Transverse colon (tissue), 3 donors: ENCODE results near the gene DNAJC18.

Experiments
- EP300 ChIP-seq: sonication (generic); formaldehyde crosslinking; IDR thresholded peaks from one replicate; pipeline ENCODE4 v1.6.1; 2017; ENCODE audit warnings: antibody characterized with exemption, low read depth
- POLR2A ChIP-seq: fragments of 450-650 bp; IDR thresholded peaks from one replicate; pipeline ENCODE4 v1.6.1; 2016; ENCODE audit warnings: antibody characterized with exemption, mild to moderate bottlenecking, moderate library complexity
- TF ChIP-seq, protein P1 (sequence below), 5 experiments: fragments of 200-600 bp in 3 of 5; fragments of 450-650 bp in 2 of 5; sonication (generic) in 3 of 5; IDR thresholded peaks; 1 replicate in 2 of 5; 2 replicates in 3 of 5; pipeline ENCODE4 v1.5.1; 2016 to 2017; ENCODE audit warnings: antibody characterized with exemption in 5 of 5, inconsistent platforms in 3 of 5, mild to moderate bottlenecking in 2 of 5, moderate library complexity in 1 of 5

DNA sequence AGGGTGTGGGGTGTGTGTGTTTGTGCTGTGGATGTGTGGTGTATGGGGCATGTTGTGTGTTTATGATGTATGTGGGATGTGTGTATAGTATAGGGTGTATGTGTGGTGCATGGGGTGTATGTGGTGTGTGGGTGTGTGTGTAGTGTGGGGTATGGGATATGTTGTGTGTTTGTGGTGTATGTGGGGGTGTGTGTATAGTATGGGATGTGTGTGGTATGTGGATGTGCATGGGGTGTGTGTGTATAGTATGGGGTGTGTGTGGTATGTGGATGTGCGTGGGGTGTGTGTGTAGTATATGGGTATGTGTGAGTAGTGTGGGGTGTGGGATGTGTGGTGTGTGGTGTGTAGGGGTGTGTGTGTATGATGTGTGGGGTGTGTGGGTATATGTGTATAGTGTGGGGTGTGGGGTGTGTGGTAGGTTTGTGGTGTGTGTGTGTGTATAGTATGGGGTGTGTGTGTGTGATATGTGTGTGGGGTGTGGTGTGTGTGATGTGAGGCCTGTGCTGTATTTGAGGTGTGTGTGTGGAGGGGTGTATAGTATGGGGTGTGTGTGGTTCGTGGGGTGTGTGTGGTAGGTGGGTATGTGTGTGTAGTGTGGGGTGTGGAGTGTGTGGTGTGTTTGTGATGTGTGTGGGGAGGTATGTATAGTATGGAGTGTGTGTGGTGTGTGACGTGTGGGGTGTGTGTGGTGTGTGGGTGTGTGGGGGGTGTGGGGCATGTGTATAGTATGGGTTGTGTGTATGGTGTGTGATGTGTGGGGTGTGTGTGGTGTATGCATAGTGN lies 12.7 kb upstream of the DNAJC18 start:
- TF ChIP-seq, protein P1, sequence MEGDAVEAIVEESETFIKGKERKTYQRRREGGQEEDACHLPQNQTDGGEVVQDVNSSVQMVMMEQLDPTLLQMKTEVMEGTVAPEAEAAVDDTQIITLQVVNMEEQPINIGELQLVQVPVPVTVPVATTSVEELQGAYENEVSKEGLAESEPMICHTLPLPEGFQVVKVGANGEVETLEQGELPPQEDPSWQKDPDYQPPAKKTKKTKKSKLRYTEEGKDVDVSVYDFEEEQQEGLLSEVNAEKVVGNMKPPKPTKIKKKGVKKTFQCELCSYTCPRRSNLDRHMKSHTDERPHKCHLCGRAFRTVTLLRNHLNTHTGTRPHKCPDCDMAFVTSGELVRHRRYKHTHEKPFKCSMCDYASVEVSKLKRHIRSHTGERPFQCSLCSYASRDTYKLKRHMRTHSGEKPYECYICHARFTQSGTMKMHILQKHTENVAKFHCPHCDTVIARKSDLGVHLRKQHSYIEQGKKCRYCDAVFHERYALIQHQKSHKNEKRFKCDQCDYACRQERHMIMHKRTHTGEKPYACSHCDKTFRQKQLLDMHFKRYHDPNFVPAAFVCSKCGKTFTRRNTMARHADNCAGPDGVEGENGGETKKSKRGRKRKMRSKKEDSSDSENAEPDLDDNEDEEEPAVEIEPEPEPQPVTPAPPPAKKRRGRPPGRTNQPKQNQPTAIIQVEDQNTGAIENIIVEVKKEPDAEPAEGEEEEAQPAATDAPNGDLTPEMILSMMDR (IDR thresholded peaks at IDR 0.05) = no peak
- no peak for TF ChIP-seq POLR2A
- no peak for TF ChIP-seq EP300
